GM12865 (cell line): ENCODE data around the gene FCHSD2.

Experiments used
- DNase-seq: peaks from one replicate; pipeline ENCODE4 v3.0.0; 2010; ENCODE audit warnings: low read depth
- H3K4me3 ChIP-seq: 2 replicates; pipeline ENCODE4 v1.5.1; 2011; ENCODE audit warnings: mild to moderate bottlenecking, low read depth, low read length, control low read depth
- CTCF ChIP-seq: IDR thresholded peaks from 2 replicates; pipeline ENCODE4 v1.5.1; 2011; ENCODE audit warnings: low read length, control low read depth, low read depth, inconsistent platforms; ENCODE audit not compliant: insufficient read depth; ENCODE audit errors: missing control alignments

FCHSD2 gene

GRCh38 chr11:73164803-73165540, 22.9 kb upstream of the FCHSD2 start:
- DNase-seq: no peak
- no peak for TF ChIP-seq CTCF
- no peak overlapping the region for H3K4me3 ChIP-seq

GRCh38 chr11:73163638-73164174, 21.6 kb upstream of the FCHSD2 start:
- no peak overlapping the region for H3K4me3 ChIP-seq
- TF ChIP-seq CTCF: no peak
- no peak for DNase-seq

GRCh38 chr11:73162196-73162740, 20.1 kb upstream of the FCHSD2 start:
- no peak overlapping the region for H3K4me3 ChIP-seq
- no peak for TF ChIP-seq CTCF
- no peak for DNase-seq

GRCh38 chr11:73160005-73160760, 18.1 kb upstream of the FCHSD2 start:
- TF ChIP-seq CTCF: no peak
- DNase-seq: no peak
- H3K4me3 ChIP-seq: no peak overlapping the region

- no peak overlapping the region for H3K4me3 ChIP-seq
- no peak for TF ChIP-seq CTCF
- DNase-seq: no peak
These were observed 17.2 kb upstream of the FCHSD2 start for GRCh38 chr11:73159297-73159696.

GRCh38 chr11:73158356-73159051, 16.4 kb upstream of the FCHSD2 start:
- no peak for DNase-seq
- no peak for TF ChIP-seq CTCF
- H3K4me3 ChIP-seq: peak overlapping the region; percentile 59
